Keratinocyte (primary cell): ENCODE results near the gene SERGEF.

Source experiments
- CTCF ChIP-seq, 3 experiments: IDR thresholded peaks in 1 of 3; conservative IDR thresholded peaks in 1 of 3; optimal IDR thresholded peaks in 1 of 3; 2 replicates in 2 of 3; 3 replicates in 1 of 3; pipeline versions ENCODE3 to v1.5.1; 2011; ENCODE audit warnings: low read length in 3 of 3, mild to moderate bottlenecking in 3 of 3, moderate library complexity in 2 of 3, control low read depth in 1 of 3, inconsistent platforms in 1 of 3; ENCODE audit not compliant: insufficient read depth in 2 of 3; ENCODE audit errors: extremely low read depth in 1 of 3
- EZH2 ChIP-seq: IDR thresholded peaks from one replicate; pipeline ENCODE4 v1.6.1; 2012; ENCODE audit warnings: inconsistent platforms, mild to moderate bottlenecking, low read length, moderate library complexity

- TF ChIP-seq CTCF (optimal IDR thresholded peaks at IDR 0.05 in 1 of 3, IDR thresholded peaks at IDR 0.05 in 1 of 3, conservative IDR thresholded peaks at IDR 0.05 in 1 of 3; ENCODE audit: extremely low read depth in 1 of 3, insufficient read depth in 2 of 3, low read length in 3 of 3) (no peak), EZH2 (no peak)
Measured at GRCh38 chr11:17867341-17867740, 145.5 kb downstream of the SERGEF start.
